Dermis blood vessel endothelial cell (primary cell): Measurements from ENCODE around the gene FRMD3. TPM values are rescaled to one million over a fixed set of nuclear protein-coding genes. Genes with fewer than 3 reads are reported as not detected.

Experiments
- DNase-seq: peaks from one replicate; pipeline ENCODE4 v3.0.0; 2010
- total RNA-seq: library from RNA; depleted of rRNA; stranded (reverse); fragments of >200 nt; gene quantifications from 2 replicates; pipeline ENCODE4 v1.2.3, GENCODE V29; 2014

Gene FRMD3
- total RNA-seq, 1 donor from 2014 or later, result 6.1 TPM

DNA sequence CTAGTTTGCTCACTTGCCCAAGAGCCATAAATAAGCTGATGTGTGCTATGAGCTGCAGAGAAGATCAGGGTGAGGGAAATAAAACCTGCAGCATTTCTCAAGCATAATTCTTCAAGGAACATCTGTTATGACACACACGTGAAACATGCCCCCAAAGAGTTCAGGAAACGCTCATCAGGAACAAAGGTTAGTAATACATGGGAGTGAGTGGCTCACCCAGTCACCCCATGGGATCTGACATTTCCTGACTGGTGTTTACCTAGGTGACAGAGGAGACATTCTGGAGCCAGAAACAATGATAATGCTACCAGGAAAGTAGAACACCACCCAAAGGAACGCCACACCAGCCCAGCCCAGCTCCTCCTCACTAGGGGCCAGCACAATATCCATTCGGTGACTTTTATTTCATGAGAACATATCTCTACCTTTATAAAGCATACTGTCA, 66.0 kb downstream of the FRMD3 start:
- DNase-seq, result peak; percentile 53

DNA sequence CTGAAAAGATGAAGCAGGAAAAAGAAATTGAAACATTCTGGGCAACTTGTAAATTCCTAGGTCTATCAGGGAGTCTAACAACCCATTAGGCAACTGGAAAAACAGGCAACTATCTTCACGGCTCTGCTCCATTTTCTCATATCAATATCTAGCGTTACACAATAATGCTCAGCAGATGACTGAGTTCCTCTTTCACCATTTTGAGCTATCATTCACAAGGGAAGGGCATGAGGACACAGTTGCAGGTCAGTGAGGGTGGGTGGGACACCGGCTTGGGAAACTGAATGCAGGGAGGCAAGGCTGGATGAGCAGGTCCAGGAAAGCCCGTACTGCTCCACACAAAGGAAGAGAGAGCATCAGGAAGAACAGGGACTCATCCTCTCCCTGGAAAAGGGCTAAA, 67.0 kb downstream of the FRMD3 start:
- no peak for DNase-seq

DNA sequence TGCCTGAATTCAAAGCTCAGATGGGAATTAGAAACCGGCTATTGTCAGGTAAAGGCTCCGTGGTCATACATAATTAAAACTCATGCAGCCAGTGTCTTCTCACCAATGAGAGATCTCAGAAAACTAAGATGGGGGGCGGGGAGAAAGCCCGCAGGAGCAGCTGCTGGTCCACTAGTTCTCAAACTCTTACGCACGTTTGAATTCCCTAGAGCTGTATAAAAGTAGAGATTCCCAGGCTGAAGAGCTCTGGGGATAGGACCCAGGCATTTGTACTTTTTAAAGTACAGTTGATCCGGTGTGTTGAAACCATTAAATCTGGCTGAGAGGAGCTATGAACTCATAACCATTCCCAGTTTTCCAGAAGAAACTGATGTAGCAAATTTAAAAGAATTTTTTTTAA, 68.5 kb downstream of the FRMD3 start:
- no peak for DNase-seq

DNA sequence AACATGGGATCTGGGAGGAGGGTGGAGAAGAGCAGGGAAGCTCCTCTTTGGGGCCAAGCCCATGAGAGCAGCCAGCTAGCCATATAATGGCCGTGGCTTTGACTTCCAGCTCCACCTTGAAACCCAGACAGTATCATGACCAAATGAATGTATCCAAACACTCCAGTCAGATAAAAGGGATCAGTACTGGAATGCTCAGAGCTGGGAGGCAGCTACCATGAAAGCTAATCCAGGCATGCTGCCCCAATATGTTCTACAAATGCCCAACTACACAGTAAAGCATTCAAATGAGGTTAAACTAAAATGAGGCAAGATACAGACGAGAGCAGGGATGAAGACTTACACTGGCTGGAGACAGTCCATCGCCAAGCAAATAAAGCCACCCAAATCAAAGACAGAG, 69.4 kb downstream of the FRMD3 start:
- DNase-seq, result no peak

DNA sequence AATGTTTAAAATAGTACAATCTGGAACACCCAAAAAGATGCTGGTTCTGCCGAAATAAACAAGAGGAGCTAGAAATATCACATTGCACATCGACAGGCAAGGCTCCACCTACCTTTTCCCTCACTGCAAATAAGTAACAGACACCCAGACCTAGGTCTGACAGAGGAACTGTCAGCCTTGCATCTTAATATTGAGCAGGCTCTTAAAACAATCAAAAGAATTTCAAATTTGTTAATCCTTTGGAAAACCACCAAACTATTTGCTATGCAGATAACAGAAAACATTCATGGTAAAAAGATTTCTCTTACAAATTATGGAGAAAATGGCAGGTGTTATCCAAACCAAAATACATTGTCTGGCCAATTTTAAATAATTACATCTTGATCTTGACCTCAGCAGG, 71.3 kb downstream of the FRMD3 start:
- DNase-seq, result no peak

DNA sequence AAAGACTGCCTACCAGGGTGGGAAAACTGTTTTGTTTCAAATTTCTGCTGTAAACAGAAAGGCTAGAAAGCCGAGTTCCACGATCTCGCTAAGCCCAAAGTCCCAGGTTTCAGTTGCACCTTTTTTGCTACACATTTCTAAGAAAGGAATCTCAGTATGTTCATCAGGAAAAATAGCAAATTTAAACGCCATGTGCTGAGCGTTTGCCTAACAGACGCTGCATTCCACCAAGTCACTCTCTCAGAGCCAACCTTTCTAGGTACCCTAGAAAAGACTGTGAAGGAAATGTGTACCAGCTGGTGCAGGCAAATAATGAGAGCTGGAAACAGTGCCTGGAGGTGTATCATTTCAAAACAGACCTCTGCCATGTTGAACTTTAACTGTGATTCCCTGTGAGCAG, 71.8 kb downstream of the FRMD3 start:
- no peak for DNase-seq

DNA sequence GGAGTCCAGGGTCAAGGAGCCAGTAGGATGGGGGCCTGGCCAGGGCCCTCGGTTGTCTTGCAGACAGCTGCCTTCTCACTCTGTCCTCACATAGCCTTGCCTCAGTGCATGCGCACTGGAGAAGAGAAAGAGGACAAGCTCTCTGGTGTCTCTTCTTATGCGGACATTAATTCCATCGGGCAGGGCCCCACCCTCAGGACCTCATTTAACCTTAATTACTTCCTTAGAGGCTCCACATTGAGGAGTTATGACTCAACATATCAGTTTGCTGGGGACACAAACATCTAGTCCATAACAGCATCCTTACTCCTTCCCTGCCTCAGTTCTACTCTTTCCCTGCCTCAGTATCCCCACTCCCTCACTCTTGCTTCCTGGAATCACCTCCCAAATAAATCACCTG, 78.4 kb downstream of the FRMD3 start:
- no peak for DNase-seq

DNA sequence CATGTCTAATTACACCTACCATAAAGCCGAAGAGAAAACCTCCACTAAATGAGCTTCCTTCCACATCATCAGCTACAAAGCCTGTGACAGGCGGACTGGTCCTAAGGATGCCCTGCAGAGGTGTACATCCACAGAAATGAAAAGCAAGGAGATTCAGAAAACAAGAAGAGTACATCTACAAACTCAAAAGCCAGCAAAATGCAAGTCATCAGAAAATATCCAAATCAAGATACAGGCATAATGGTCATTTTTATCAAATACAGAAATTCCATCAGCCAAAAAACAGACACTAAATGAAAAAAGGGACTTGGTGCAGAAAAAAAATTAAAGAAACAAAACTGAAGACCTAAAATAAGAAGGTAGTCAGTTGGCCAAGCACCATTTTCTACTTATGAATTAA, 79.7 kb downstream of the FRMD3 start:
- DNase-seq, result no peak

DNA sequence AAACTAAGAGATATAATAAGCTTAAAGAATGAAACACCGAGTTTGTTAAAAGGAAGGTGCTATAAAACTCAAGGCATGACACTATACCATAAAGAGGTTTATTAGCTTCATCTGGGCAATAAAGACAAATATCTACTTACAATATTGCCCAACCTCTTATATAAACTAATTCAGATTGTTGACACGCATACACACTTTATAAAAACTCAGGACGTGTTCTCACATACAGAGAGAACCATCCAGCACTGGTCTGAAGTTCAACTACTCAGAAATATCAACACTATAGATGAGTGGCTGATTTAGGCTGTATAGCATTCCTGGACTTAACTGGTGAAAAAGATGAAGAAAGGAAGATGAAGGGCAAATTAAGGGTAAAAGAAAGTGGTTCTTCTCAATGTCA, 81.2 kb downstream of the FRMD3 start:
- no peak for DNase-seq

DNA sequence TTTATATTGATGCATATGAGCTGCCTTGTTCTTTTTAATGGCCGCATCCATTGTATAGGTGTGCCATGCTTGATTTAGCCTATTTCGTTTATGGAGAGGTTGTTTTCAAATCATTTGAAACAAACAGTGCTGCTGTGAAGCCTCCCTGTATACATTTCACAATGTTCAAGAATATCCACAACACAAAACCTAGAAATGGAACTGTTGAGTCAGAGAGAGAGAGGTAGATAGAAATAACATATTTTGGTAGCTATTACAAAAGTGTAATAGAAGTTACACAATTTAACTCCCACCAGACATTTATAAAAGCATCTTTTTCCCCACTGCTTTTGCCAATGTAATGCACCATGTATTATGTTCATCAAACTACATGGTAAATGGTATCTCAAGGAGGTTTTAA, 82.0 kb downstream of the FRMD3 start:
- no peak for DNase-seq

DNA sequence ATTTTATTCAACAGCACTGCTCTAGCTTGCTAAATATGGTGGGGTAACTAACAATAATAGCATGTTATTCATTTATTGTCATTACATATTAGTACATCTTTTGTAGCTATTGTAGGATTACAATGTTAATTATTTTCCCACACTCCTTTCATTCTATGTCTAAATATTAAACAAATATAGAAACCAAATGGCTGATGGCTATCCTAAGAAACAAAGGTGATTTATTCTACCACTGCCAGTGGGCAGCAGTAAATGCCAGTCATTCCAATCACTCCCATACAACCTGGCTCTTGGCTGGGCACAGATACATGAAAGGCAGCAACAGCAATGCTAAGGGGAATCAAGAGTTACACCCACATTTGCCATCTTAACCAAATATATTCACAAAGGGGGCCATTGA, 84.1 kb downstream of the FRMD3 start:
- DNase-seq, result no peak

DNA sequence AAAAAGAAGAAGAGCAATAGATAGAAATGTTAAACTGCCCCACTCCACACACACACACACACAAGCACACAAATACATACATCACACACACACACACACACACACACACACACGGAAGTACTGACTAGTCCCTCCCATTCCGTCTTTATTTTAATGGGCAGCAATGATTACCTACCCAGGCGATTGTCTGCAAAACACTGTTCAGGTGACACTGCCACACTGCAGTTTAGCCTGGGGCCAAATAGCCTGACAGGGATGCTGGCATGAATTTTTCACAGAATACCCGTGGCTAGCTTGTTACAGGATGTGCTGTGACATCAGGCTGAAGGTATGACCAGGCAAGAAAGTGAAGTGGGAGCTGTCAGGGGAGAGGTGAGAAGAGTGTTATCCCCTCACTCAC, 86.9 kb downstream of the FRMD3 start:
- DNase-seq, result no peak

DNA sequence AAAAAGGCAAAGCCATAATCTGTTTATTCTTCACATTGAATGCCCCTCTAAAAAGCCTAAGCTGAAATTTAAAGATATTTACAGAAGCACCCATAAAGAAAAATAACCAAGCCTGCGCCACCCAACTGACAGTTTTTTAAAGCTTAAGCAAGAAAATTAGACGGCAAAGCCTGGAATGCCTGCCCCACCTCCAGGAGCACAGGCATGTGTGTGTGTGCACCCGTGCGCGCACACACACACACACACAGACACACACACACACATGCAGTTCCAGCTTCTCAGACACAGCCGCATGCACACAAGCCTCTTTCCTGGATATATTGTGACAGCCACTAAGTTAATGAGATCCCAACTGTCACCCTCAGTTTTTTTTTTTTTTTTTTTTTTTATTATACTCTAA, 88.2 kb downstream of the FRMD3 start:
- no peak for DNase-seq

DNA sequence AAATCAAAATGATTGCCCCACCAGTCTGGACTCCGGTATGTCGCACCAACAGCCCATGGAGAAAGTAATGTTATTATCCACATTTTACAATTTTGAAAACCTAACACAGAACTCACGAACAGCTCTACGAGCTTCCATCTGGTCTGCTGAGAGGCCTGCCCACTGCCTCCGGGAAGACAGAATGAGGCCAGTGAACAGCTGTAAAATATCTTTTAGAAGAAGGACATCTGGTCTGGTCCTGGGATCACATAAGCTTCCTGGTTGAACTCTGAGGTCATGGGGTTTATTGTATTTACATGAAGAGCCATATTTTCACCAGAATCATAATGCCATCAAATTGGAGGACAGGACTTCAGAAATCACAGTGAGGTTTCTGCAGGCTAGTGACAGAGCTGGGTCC, 89.0 kb downstream of the FRMD3 start:
- DNase-seq, result no peak

DNA sequence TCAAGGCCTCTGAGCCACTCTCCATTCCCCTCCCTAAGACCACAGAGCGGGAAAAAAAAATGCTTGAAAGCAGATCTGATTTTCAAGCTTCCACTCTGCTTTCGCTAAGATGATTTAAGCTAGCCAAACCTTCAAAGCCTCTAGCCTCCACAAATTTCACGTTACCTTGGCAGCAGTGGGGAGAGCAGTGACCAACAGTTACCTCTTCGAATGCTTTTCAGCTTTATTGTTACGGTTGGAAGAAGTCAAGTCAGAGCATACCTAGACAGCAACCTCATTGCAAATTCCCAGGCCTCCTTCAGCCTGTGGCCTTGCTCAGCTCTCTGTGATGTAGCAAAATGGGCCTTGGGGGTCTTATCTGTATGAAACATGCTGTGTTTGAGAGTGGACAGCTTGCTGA, 89.6 kb downstream of the FRMD3 start:
- no peak for DNase-seq

DNA sequence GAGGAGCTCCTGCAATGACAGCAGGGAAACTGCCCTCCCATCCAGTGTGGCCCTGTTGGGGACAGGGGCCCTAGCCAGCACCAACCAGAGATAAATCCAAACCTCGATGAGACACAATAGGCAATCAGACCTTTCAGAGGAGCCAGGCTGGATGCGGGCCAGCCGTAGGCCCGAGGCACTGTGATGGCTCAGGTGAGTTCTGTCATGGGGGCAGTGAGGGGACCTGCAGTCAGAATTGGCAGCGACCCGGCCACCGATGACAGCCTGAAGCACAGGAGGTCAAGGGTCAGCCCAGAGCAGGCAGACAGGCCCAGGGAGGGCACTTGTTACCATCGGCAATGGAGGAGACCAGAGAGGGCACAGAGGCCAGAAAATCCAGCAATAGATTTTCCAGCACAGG, 90.8 kb downstream of the FRMD3 start:
- DNase-seq, result no peak

DNA sequence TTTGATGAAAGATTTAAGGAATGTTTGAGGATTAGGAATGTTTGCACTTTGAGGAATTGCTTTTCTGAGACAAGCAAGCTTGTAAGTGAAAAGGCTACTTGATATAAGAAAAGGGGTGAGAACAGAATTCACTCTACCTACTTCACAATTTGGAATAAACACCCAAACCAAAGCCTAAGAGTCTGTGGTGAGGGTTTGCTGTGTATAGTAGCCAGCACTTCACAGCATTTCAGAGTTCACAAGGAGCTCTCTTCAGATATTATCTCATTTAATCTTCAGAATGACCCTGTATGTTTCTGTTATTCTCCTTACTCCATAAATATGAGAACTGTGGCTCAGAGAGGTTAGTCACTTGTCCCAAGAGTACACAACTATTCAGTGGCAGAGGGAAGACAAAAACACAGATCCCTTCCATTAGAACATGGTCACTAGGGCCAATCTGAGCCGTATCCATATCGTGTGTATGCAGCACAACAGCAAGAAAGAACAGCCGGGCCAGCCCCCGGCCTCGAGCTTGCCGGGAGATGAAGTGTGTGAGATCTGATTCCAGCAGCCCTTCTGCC, 92.4 kb downstream of the FRMD3 start:
- DNase-seq, result no peak

DNA sequence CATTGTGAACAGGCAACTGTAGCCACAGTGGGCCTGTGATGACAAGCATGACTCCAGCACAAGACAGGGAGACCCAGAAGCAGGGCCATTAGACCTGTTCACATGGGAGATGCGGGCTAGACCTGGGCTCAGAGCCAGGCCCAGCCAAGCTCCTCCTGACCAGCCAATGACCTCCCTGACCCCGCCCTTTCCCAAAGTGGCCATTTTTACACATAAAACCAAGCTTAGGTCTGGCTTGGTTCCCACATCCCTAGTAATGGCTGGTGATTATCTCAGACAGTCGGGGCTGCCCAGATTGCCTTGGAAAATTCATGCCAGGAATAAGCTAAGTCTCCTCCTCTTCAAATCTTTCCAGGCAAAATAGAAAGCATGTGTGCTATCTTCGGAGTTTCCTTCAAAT, 94.1 kb downstream of the FRMD3 start:
- no peak for DNase-seq

DNA sequence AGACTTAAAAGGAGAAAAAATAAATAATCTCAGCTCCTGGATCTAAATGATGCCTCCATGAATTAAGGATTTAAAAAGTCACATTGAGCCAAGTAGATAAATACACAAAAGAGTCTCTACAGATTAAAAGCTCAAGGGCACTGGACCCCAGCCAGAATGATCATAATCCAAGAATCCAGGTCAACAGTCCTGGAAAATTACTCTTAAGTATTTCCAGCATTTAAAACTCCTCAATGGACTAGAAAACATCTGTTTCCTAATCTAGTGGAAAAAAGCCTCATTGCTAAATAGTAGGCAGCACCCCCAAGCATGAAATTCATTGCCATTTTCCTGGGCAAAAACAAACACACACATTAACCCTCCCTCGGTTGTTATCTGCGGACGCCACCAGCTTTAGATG, 96.8 kb downstream of the FRMD3 start:
- peak; percentile 41 for DNase-seq

DNA sequence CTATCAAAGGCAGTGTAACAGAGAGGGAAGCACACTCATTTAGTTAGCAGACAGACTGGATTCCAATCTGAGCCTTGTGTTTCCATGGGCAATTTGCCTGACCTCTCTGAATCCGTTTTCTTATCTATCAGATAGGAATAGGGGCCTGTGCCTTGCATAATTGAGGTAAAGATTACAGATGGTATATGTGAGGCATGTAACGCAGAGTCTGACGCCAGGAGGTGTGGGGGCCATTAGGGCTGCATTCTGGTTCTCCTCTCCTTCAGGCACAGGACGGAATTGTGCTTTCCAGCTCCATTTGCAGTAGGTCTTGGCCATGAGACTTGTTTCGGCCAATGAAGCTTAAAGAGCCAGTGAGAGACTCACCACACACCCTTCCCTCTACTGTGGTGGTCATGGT, 97.6 kb downstream of the FRMD3 start:
- DNase-seq, result no peak

DNA sequence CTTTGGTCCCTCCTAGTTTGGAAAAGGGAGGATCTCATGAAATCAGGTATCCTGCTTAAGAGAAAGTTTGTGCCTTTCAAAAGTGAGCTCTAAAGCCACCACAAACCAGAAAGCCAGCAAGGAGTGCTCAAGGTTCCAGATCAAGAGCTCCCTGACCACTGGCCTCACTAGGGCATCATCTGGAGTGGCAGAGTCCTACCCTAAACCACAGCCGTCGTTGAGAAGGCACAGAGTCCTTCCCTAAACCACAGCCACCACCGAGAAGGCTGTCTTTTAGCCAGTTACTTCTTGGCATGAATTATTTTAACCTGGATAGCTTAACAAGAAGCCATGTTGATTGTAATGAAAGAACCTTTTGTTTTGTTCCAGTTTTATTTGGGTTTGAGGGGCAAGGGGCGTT, 102.9 kb downstream of the FRMD3 start:
- DNase-seq, result no peak

DNA sequence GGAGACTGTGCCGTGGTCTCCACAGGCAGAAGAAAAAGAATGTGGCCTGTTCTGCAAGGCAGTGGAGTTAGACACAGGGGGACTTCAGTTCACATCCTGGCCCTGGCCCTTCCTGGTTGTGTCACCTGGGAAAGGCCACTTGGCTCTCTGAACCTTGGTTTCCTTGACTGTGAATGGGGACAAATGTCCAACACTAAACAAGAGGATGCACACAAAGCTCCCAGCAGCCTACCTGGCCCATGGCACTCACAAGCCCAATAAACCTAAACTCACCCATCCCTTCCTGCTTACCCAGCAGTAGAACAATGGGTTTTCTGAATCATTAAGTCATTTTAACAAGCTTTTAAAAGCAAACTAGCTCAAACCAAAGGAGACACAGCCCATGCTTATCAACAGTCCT, 103.9 kb downstream of the FRMD3 start:
- no peak for DNase-seq

DNA sequence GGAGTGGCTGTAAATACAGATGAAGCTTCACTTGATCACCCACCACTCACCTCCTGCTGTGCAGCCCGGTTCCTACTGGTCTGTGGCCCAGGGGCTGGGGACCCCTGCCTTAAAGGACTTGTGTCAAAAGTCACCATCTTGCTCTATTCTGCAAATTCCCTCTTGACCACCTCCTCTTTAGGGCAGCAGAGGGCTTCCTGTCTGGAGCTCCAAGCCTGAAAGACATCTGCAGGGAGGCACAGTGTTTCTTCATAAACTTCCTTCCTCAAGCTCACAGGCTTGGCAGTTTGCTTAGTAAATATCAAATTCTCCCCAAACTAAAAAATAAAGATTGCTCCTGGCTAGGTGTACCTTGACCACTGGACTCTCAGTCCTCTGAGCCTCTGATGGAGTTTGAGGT, 104.4 kb downstream of the FRMD3 start:
- no peak for DNase-seq

DNA sequence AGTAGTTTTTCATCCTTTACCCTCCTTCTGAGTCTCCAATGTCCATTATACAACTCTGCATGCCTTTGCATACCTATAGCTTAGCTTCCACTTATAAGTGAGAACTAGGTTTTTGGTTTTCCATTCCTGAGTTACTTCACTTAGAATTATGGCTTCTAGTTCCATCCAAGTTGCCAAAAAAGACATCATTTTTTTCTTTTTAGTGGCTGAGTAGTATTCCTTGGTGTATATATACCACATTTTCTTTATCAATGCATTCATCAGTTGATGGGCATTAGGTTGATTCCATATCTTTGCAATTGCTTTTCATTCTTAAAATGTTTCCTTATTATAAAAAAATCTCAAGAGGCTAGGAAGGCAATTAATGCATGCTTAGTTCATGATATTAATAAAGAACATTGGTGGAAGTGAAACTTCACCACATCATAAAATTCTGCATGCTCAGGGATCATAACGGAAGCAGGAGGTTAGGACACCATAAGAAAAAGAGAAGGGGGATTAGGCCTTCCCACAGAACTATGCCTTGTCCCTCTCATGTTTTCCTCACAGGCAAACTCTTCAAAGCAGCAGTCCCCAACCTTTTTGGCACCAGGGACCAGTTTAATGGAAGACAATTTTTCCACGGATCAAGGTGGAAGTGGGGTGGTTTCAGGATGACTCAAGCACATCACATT, 105.2 kb downstream of the FRMD3 start:
- no peak for DNase-seq

DNA sequence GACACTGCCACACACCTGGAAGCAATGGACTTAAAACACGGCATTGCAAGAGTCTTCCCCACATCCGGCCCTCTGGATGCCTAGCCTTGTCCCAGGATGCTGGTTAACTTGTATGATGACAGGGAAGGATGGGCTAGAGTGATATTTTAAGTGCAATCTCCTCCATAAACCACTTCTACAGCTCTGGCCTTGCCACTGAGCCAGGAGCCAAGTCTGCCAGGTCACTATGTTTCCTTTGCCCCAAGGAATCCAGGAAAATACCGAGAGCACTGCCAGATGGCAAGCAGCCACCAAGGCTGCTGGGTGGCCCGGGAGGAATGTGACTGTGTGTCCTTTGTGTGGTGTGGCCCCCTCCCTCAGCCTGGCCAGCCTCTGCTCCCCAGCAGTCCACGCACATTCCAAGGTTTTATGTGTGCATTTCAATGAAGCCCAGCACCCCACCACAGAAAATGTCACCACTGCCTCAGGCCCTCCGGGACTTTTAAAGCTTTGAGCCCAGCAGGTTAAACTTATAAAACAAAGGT, 106.0 kb downstream of the FRMD3 start:
- DNase-seq, result peak; percentile 49
